HG03108 (cell line): ENCODE results near the gene CYTIP.
"Not testable (repeated sequence)": the region's sequence is repeated elsewhere in the genome, so short reads cannot be mapped to it uniquely, and the experiment has no call there.

Experiments
- ATAC-seq: cut with Tn5 transposase; IDR thresholded peaks from one replicate; pipeline ENCODE4 v1.9.1; 2021; ENCODE audit warnings: moderate library complexity; ENCODE audit not compliant: unreplicated experiment

The CYTIP gene

DNA sequence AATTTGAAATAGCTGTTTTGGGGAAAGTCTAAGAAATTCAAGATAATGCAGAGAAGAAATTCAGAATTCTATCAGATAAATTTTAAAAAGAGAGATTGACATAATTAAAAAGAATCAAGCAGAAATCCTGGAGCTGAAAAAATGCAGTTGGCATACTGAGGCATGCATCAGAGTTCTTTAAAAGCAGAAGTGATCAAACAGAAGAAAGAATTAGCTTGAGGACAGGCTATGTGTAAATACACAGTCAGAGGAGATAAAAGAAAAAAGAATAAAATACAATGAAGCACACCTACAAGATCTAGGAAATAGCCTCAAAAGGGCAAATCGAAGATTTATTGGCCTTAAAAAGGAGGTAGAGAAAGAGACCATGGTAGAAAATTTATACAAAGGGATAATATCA is 57.1 kb downstream of the CYTIP start:
- ATAC-seq, result no peak

DNA sequence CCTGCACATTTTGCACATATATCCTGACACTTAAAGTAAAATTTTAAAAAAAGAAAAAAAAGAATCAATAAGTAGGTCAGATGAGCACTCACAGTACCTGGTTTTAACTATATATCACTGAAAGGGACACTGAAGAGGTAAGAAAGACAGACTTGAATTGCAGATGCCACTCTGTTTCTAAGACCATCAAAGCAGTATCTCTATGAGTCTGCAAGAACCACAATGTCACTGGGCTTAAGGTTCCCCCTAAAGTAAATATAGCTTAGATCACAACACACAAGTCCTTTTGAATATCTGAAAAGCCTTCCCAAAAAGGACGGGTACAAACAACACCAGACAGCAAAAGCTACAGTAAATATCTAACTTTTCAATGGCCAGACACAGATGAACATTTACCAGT is 57.6 kb downstream of the CYTIP start:
- ATAC-seq, result no peak

DNA sequence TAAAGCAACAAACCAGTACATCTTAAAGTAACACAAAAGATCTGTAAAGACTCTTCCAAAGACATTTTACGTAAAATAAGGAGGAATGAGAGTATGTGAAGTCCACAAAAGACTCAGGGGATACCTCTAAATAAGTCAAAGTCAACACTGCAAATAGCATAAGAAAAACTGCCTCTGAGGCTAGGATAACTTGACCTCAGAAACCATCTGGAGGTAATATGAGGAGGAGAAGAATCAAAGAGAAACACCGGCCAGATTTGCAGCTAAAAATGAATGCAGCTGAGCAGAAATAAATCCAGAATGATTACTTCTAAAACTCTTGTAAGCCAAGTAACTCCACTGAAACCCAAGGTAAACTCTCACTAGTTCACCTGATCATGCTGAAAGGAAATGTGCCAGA is 66.0 kb downstream of the CYTIP start:
- ATAC-seq, result no peak

DNA sequence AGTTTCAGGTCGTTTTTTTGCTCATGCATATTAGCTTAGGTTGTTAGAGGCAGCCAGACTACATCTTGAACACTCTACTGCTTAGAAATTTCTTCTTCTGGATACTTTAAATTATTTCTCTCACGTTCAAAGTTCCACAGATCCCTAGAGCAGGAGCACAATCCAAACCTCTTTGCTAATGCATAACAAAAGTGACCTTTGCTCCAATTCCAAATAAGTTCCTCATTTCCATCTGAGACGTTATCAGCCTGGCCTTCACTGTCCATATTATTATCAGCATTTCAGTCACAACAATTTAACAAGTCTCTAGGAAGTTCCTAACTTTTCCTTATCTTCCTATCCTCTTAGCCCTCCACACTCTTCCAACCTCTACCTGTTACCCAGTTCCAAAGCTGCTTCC is 67.8 kb downstream of the CYTIP start:
- no peak for ATAC-seq

DNA sequence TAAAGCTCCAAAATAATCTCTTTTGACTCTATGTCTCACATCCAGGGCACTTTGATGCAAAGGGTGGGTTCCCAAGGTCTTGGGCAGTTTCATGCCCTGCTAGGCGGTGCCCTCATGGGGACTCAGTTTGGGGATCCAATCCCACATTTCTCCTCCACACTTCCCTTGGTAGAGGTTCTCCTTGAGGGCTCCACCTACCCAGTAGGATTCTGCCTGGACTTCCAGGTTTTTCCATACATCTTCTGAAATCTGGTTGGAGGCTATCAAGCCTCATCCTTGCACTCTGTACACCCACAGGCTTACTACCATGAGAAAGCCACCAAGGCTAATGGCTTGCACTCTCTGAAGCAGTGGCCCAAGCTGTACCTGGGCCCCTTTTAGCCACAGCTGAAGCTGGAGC is 68.5 kb downstream of the CYTIP start:
- no peak for ATAC-seq

DNA sequence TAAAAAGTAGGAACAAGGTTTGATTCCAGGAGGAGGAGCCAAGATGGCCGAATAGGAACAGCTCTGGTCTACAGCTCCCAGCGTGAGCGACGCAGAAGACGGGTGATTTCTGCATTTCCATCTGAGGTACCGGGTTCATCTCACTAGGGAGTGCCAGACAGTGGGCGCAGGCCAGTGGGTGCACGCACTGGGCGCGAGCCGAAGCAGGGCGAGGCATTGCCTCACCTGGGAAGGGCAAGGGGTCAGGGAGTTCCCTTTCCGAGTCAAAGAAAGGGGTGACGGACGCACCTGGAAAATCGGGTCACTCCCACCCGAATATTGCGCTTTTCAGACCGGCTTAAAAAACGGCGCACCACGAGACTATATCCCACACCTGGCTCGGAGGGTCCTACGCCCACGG is 75.4 kb downstream of the CYTIP start:
- ATAC-seq, result not testable (repeated sequence)

DNA sequence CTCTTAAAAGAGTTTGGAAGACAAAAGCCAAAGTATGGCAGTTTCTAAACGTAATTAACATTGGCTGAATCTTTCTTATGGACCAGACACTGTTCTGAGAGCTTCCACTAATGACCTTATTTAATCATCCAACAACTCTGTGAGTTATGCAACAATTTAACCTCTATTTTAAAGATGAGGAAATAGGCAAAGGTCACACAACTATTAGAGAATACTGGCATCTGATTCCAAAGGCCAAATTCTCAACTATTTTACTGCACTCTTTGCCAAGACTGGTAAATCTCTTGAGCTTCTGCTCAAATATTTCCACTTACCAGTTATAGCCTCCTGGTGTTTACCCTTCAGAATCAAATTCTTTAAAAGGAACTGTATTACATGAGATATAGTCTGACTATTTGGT is 76.2 kb downstream of the CYTIP start:
- no peak for ATAC-seq
